HG03469 (cell line): Measurements from ENCODE around the gene PTGES3.
"Not testable (repeated sequence)": the region's sequence is repeated elsewhere in the genome, so short reads cannot be mapped to it uniquely, and the experiment has no call there.

Experiments used
- ATAC-seq: cut with Tn5 transposase; IDR thresholded peaks from one replicate; pipeline ENCODE4 v1.9.1; 2021; ENCODE audit warnings: mild to moderate bottlenecking, moderate library complexity, moderate number of reproducible peaks; ENCODE audit not compliant: unreplicated experiment

PTGES3 gene

GRCh38 chr12:56713345-56713744 lies 25.3 kb upstream of the PTGES3 start:
- no peak for ATAC-seq

GRCh38 chr12:56709759-56710376 lies 21.8 kb upstream of the PTGES3 start:
- ATAC-seq: no peak

- ATAC-seq: not testable (repeated sequence)
Observed at GRCh38 chr12:56704522-56704921, 16.4 kb upstream of the PTGES3 start.

- ATAC-seq: no peak
Observed at GRCh38 chr12:56699020-56699661, 11.1 kb upstream of the PTGES3 start.

GRCh38 chr12:56695327-56696101 lies 7.4 kb upstream of the PTGES3 start:
- no peak for ATAC-seq

GRCh38 chr12:56694161-56694560 lies 6.1 kb upstream of the PTGES3 start:
- ATAC-seq: no peak

- ATAC-seq: no peak
Observed at GRCh38 chr12:56688846-56689109, 694 bp upstream of the PTGES3 start.

GRCh38 chr12:56687223-56688128 lies 608 bp downstream of the PTGES3 start:
- peak; percentile 12 for ATAC-seq

GRCh38 chr12:56684745-56685359 lies 3.2 kb downstream of the PTGES3 start:
- ATAC-seq: no peak

GRCh38 chr12:56682323-56682722 lies 5.8 kb downstream of the PTGES3 start:
- ATAC-seq: no peak

- ATAC-seq: no peak
Observed at GRCh38 chr12:56679883-56680575, 8.1 kb downstream of the PTGES3 start.

GRCh38 chr12:56678852-56679251 lies 9.2 kb downstream of the PTGES3 start:
- ATAC-seq: no peak

GRCh38 chr12:56677680-56678079 lies 10.4 kb downstream of the PTGES3 start:
- ATAC-seq: no peak

GRCh38 chr12:56676851-56677580 lies 11.1 kb downstream of the PTGES3 start:
- ATAC-seq: no peak

- ATAC-seq: no peak
Observed at GRCh38 chr12:56671608-56672007, 16.5 kb downstream of the PTGES3 start.

GRCh38 chr12:56670836-56671235 lies 17.2 kb downstream of the PTGES3 start:
- ATAC-seq: no peak

GRCh38 chr12:56668197-56668457 lies 20.0 kb downstream of the PTGES3 start:
- ATAC-seq: no peak

GRCh38 chr12:56661979-56662638 lies 26.0 kb downstream of the PTGES3 start:
- ATAC-seq: no peak

GRCh38 chr12:56661560-56661959 lies 26.5 kb downstream of the PTGES3 start:
- no peak for ATAC-seq
